Measurements from ENCODE around the gene IPO9.

GRCh38 chr1:201895120-201895665 is 66.2 kb downstream of the IPO9 start:
- TF ChIP-seq, protein P1, sequence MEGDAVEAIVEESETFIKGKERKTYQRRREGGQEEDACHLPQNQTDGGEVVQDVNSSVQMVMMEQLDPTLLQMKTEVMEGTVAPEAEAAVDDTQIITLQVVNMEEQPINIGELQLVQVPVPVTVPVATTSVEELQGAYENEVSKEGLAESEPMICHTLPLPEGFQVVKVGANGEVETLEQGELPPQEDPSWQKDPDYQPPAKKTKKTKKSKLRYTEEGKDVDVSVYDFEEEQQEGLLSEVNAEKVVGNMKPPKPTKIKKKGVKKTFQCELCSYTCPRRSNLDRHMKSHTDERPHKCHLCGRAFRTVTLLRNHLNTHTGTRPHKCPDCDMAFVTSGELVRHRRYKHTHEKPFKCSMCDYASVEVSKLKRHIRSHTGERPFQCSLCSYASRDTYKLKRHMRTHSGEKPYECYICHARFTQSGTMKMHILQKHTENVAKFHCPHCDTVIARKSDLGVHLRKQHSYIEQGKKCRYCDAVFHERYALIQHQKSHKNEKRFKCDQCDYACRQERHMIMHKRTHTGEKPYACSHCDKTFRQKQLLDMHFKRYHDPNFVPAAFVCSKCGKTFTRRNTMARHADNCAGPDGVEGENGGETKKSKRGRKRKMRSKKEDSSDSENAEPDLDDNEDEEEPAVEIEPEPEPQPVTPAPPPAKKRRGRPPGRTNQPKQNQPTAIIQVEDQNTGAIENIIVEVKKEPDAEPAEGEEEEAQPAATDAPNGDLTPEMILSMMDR (conservative IDR thresholded peaks at IDR 0.05): no peak
- TF ChIP-seq EZH2 (IDR thresholded peaks at IDR 0.05; ENCODE audit: low read depth): no peak
